ENCODE measurements around the gene SRD5A1.

- no peak for TF ChIP-seq SPI1 (IDR thresholded peaks at IDR 0.05; ENCODE audit: low read depth, low read length)
- TF ChIP-seq POLR2AphosphoS5 (IDR thresholded peaks at IDR 0.05; ENCODE audit: low read depth, low read length): no peak
- no peak for TF ChIP-seq POLR2A (IDR thresholded peaks at IDR 0.05; ENCODE audit: low read depth, low read length)
- TF ChIP-seq TAF1 (IDR thresholded peaks at IDR 0.05; ENCODE audit: low read depth, low read length): no peak
These were observed 49.0 kb downstream of the SRD5A1 start for GRCh38 chr5:6682239-6682638.

All from GM12891 (cell line).